ENCODE measurements around the gene KMT2E.
A peak's percentile ranks its signal among the peaks of the same experiment; 100 is the strongest.

Gene KMT2E

GRCh38 chr7:105013221-105013815, 687 bp upstream of the KMT2E start:
- peak overlapping the region; percentile 93 for H3K4me3 ChIP-seq (replicated peaks; ENCODE audit: low read depth, low read length)
- peak; percentile 79 for DNase-seq (ENCODE audit: extremely low read depth, low read depth)
- TF ChIP-seq, protein P1, sequence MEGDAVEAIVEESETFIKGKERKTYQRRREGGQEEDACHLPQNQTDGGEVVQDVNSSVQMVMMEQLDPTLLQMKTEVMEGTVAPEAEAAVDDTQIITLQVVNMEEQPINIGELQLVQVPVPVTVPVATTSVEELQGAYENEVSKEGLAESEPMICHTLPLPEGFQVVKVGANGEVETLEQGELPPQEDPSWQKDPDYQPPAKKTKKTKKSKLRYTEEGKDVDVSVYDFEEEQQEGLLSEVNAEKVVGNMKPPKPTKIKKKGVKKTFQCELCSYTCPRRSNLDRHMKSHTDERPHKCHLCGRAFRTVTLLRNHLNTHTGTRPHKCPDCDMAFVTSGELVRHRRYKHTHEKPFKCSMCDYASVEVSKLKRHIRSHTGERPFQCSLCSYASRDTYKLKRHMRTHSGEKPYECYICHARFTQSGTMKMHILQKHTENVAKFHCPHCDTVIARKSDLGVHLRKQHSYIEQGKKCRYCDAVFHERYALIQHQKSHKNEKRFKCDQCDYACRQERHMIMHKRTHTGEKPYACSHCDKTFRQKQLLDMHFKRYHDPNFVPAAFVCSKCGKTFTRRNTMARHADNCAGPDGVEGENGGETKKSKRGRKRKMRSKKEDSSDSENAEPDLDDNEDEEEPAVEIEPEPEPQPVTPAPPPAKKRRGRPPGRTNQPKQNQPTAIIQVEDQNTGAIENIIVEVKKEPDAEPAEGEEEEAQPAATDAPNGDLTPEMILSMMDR (IDR thresholded peaks at IDR 0.05; ENCODE audit: low read depth, low read length, missing control alignments): peak; percentile 53

- TF ChIP-seq, protein P1 (IDR thresholded peaks at IDR 0.05; ENCODE audit: low read depth, low read length, missing control alignments): no peak
- DNase-seq (ENCODE audit: extremely low read depth, low read depth): no peak
- peak overlapping the region; percentile 93 for H3K4me3 ChIP-seq (replicated peaks; ENCODE audit: low read depth, low read length)
Observed at GRCh38 chr7:105014693-105015389, 836 bp downstream of the KMT2E start.

DNA sequence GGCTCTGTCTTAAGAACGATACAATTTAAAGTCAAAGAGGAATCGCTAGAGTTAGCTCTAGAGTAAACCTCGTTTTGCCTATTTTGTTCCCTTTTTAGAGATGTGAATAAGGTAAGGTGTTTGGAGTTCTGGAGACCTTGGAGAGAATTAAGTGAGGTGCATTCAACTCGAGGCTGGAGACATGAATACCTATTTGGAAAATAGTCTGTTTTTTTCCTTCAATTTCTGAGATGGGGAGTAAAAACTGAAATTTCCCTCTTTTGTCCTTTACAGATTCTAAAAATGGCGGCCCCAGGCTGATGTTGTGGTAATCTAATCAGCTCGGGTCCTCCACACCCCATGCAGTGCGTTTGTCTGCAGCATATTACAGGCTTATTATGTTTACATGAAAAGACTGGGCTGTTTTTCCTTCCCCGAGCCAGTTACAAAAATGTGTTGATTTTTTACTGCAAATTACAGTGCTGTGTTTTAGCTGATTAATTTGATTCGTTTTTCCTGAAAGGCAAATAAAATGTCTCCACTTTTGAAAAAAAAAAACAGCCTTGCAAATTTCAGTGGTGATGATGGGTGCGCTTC, 1.5 kb downstream of the KMT2E start:
- TF ChIP-seq, protein P1 (IDR thresholded peaks at IDR 0.05; ENCODE audit: low read depth, low read length, missing control alignments): no peak
- peak overlapping the region; percentile 93 for H3K4me3 ChIP-seq (replicated peaks; ENCODE audit: low read depth, low read length)
- no peak for DNase-seq (ENCODE audit: extremely low read depth, low read depth)

GRCh38 chr7:105016068-105016708, 2.2 kb downstream of the KMT2E start:
- no peak for DNase-seq (ENCODE audit: extremely low read depth, low read depth)
- TF ChIP-seq, protein P1 (IDR thresholded peaks at IDR 0.05; ENCODE audit: low read depth, low read length, missing control alignments): no peak
- H3K4me3 ChIP-seq (replicated peaks; ENCODE audit: low read depth, low read length): peak overlapping the region; percentile 93

DNA sequence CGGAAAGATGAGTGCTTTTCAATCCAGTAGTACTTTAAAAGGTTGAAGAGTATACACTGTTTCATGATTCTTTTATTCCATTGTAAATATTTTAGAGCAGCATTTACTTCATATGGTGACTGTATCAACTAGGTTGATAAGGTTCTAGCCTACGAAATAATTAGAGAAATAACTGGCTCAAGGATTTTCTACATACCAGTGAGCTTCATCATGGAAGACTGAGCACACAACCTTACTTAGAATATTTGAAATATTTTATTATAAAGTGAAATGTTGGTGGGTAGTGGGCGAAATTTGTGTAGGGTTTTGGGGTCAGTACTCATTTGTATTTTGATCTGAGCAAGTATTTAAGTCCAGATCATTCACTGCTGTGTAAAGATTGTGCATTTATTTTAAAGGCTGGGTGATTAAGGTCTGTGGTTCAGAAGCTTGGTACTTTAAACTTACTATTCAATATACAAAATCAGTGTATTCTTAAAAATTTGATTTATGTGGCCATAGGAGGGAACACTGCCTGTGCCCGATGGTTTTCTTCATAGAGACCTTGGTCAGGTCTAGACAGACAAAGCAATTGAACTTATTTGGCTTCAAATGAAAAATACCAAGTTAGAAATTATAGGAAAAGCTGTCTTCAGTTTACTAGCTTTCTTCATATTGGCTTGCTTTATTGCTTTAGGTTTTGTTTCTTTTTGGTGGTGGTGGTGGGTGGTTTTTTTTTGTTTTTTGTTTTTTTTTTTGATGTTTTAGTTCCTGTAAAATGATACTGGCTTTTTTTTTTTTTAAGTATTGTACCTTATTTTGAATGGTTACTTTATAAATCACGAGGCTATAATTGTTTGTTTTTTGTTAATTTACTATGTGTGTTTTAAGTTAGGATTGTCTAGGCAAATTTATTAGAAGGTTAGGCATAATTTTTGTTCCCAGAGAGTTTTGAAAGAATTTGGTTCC, 3.0 kb downstream of the KMT2E start:
- TF ChIP-seq, protein P1 (IDR thresholded peaks at IDR 0.05; ENCODE audit: low read depth, low read length, missing control alignments): no peak
- no peak for DNase-seq (ENCODE audit: extremely low read depth, low read depth)
- H3K4me3 ChIP-seq (replicated peaks; ENCODE audit: low read depth, low read length): peak overlapping the region; percentile 93
